HEK293 (cell line): ENCODE measurements around the gene REC114.

Experiments used
- CTCF ChIA-PET: fragments of 350-600 bp; formaldehyde crosslinking; extraction: SDS; loops from one replicate; lab custom pipeline; 2021; ENCODE audit warnings: antibody characterized with exemption; lab: Yijun Ruan, JAX
- POLR2A ChIA-PET: fragments of 300-600 bp; formaldehyde crosslinking; extraction: SDS; loops from one replicate; lab custom pipeline; 2020; ENCODE audit warnings: antibody characterized with exemption, inconsistent platforms; lab: Yijun Ruan, JAX
- H3K27ac ChIP-seq: fragments of 200-500 bp; sonication (Bioruptor generic); 2 replicates; pipeline ENCODE4 v1.5.1; 2014; ENCODE audit warnings: low read depth, low read length, control low read depth, inconsistent platforms; ENCODE audit errors: extremely low read depth
- H3K36me3 ChIP-seq, 2 experiments: fragments of 200-500 bp in 1 of 2; sonication (Bioruptor generic) in 1 of 2; 1 replicate in 1 of 2; 2 replicates in 1 of 2; pipeline ENCODE4 v1.5.1; 2014 to 2017; ENCODE audit warnings: inconsistent platforms in 2 of 2, low read length in 2 of 2; ENCODE audit not compliant: control insufficient read depth in 2 of 2, insufficient read depth in 1 of 2
- H3K4me1 ChIP-seq: fragments of 200-500 bp; sonication (Bioruptor generic); 2 replicates; pipeline ENCODE4 v1.5.1; 2014; ENCODE audit warnings: mild to moderate bottlenecking, low read length, inconsistent platforms; ENCODE audit not compliant: control insufficient read depth, insufficient read depth
- H3K4me3 ChIP-seq: 2 replicates; pipeline ENCODE4 v1.5.1; 2011; ENCODE audit warnings: low read depth, mild to moderate bottlenecking, control low read depth, low read length, moderate library complexity
- H3K9me3 ChIP-seq: fragments of 200-500 bp; sonication (Bioruptor generic); 2 replicates; pipeline ENCODE4 v1.5.1; 2014; ENCODE audit warnings: low read depth, low read length, inconsistent platforms; ENCODE audit not compliant: control insufficient read depth, insufficient read depth
- PRDM1 ChIP-seq: fragments of 450-650 bp; formaldehyde crosslinking; IDR thresholded peaks from 2 replicates; pipeline ENCODE4; 2016; ENCODE audit warnings: missing biosample characterization, missing genetic modification characterization
- ZNF169 ChIP-seq: fragments of 450-650 bp; formaldehyde crosslinking; IDR thresholded peaks from 2 replicates; pipeline ENCODE4 v1.5.1; 2016; ENCODE audit warnings: missing biosample characterization, missing genetic modification characterization
- ZNF239 ChIP-seq: fragments of 450-650 bp; formaldehyde crosslinking; IDR thresholded peaks from 2 replicates; pipeline ENCODE4 v1.5.1; 2016; ENCODE audit warnings: missing biosample characterization, missing genetic modification characterization
- ZNF426 ChIP-seq: fragments of 450-650 bp; formaldehyde crosslinking; IDR thresholded peaks from 2 replicates; pipeline ENCODE4 v1.5.1; 2017; ENCODE audit warnings: missing biosample characterization, missing genetic modification characterization, mild to moderate bottlenecking, inconsistent platforms, moderate library complexity
- ZNF600 ChIP-seq: fragments of 450-650 bp; formaldehyde crosslinking; IDR thresholded peaks from 2 replicates; pipeline ENCODE4 v1.5.1; 2016; ENCODE audit warnings: missing biosample characterization, missing genetic modification characterization

Gene REC114

DNA sequence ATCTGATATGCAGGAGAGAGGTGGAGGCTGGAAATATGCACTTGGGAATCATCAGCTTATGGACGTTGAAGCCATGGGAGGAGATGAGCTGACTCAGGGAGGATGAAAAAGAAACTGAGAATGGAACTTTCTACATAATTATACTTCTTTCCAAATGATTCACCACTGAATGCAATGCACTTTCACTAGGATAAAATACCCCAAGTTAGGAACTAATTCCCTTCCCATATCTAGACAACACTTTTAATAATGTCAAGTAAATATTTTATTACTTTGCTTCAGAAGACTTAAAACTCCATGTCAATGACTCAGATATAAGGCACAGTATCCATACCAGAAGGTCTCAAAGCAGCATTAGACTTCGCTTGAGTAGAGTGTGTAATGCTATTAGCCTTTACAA is 166.0 kb downstream of the REC114 start:
- ChIA-PET POLR2A (no interaction called here), CTCF (interaction anchor here (0.7 to 1.5 kb wide), 2 partner anchors 11 to 28 kb away, joined by 3 to 8 read pairs; no protein-coding TSS in a partner anchor)
- no peak for TF ChIP-seq ZNF239 (tag by site-specific recombination)
- TF ChIP-seq ZNF426 = no peak
- TF ChIP-seq PRDM1 (tag by site-specific recombination) = peak; percentile 93
- TF ChIP-seq ZNF600 = 0 out of 2 replicates have a peak, but pooled peaks have one; percentile 43
- TF ChIP-seq ZNF169 (tag by site-specific recombination) = no peak
- Histone ChIP-seq H3K36me3 (peaks cover 0 to 8% of the 10 kb centered on the region in 2 experiments; a peak in 1 of 3 replicates), H3K9me3 (no peaks in the 10 kb centered on the region), H3K4me1 (peaks cover 12% of the 10 kb centered on the region), H3K4me3 (no peak overlapping the region), H3K27ac (no peak overlapping the region)
